Activated CD8-positive, alpha-beta memory T cell treated with anti-CD3 and anti-CD28 coated beads for 48 hours (primary cell): ENCODE data around the gene NPAT.
"Not testable (repeated sequence)": the region's sequence is repeated elsewhere in the genome, so short reads cannot be mapped to it uniquely, and the experiment has no call there.

ENCODE experiments used
- DNase-seq, 3 experiments: peaks; one replicate each; pipeline ENCODE4 v3.0.0-alpha.2; 2020; ENCODE audit warnings: low read depth in 2 of 3, low spot score in 2 of 3

Gene NPAT

DNA sequence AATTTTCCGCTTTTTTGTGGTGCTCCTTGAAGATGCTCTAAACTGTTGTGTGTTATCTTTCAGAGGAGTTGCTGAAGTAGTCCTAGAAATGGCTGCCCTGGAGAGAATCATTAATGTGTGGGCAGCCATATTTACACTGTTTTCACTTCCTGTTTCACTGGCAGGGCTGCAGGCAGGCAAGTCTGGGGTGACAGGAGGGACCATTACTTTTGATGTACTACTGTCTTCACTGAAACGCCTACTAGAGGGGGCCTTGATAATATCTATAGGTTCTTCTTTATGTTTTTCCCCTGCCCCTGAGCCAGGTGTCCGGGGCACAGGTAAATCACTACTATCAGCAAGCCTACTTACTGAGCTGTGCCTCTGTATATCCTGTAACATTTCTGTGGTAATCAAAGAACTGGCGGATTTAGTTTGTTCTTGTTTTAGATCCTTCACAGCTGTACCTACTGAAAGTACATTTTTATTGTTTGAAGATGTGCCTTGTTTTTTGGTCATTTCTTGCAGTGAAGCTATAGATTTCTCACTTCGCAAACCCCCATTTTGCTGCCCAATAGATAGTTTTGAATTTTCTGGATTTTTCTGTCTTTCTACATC lies 61.4 kb downstream of the NPAT start:
- no peak for DNase-seq

- no peak for DNase-seq
Measured at GRCh38 chr11:108154591-108154990, 67.8 kb downstream of the NPAT start.

GRCh38 chr11:108148556-108148955 lies 73.9 kb downstream of the NPAT start:
- no peak for DNase-seq

- no peak for DNase-seq
Measured at GRCh38 chr11:108147150-108147549, 75.3 kb downstream of the NPAT start.

GRCh38 chr11:108144615-108145014 lies 77.8 kb downstream of the NPAT start:
- DNase-seq: no peak

DNA sequence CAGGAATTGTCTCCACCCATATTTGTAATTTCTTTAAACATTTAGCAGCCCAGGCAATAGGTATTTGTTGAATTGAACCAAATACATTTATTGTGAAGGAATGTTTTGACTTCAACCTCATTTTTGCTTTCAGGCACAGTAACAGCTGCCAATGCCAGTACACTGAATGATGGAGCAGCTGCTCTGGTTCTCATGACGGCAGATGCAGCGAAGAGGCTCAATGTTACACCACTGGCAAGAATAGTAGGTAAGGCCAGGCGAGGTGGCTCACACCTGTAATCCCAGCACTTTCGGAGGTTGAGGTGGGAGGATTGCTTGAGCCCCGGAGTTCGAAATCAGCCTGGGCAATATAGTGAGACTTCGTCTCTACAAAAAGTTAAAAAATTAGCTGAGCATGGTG lies 80.1 kb downstream of the NPAT start:
- DNase-seq: no peak

GRCh38 chr11:108137212-108137611 lies 85.2 kb downstream of the NPAT start:
- DNase-seq: no peak

GRCh38 chr11:108135845-108136544 lies 86.4 kb downstream of the NPAT start:
- DNase-seq: no peak

DNA sequence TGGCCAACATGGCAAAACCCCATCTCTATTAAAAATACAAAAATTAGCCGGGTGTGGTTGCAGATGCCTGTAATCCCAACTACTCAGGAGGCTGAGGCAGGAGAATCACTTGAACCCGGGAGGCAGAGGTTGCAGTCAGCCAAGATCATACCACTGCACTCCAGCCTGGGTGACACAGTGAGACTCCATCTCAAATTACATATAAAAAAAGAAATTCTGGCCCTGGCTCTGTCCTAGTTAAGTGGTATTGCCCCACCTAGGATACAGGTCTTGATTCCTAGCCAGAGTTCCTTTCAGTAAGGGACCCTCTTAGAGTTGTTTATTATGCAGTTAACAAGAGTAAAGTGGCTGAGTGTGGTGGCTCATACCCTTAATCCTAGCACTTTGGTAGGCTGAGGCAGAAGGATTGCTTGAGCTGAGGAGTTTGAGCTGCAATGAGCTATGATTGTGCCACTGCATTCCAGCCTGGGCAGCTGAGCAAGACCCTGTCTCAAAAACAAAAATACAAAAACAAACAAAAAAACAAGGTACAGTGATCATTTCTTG lies 89.4 kb downstream of the NPAT start:
- DNase-seq: not testable (repeated sequence)

- no peak for DNase-seq
Measured at GRCh38 chr11:108131993-108132392, 90.4 kb downstream of the NPAT start.

GRCh38 chr11:108128772-108129171 lies 93.7 kb downstream of the NPAT start:
- no peak for DNase-seq

DNA sequence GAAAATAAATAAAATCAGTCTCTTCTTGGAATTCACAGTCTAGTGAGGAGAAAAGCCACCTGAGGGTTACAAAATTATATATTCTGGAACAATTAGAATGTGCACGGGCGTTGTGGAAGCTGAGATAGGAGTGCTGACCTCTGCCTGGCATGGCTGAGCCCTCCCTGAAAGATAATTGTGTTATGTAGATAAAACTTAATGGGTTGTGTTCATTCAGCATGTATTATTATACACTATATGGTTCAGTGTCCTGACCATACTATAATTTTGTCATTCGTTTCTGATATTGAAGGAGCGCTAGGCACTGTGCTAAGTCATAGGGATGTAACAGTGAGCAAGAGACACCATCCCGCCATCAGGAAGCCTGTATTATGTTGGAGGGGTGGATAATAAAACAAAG lies 97.3 kb downstream of the NPAT start:
- DNase-seq: no peak

DNA sequence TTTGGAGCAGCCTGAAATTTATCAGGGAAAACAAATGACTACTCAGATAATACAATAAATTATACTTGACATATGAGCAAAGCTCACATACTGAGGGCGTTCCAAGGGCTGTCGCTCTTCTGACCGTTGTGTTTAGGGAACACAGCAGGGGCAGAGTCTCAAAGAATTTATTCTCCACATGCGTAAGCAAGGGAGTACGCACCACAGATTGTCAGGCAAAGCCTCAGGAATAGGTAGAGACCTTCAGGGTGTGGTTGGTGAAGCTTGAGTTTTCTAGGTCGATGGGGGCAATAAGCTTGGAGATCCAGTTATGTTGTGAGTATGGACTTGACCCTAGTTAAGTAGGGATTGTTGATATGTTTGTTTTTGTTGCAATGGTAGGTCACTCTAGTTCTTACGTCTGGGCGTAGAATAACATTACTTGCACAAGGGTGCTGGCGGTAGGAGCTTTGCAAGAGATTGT lies 100.2 kb downstream of the NPAT start:
- DNase-seq: no peak

DNA sequence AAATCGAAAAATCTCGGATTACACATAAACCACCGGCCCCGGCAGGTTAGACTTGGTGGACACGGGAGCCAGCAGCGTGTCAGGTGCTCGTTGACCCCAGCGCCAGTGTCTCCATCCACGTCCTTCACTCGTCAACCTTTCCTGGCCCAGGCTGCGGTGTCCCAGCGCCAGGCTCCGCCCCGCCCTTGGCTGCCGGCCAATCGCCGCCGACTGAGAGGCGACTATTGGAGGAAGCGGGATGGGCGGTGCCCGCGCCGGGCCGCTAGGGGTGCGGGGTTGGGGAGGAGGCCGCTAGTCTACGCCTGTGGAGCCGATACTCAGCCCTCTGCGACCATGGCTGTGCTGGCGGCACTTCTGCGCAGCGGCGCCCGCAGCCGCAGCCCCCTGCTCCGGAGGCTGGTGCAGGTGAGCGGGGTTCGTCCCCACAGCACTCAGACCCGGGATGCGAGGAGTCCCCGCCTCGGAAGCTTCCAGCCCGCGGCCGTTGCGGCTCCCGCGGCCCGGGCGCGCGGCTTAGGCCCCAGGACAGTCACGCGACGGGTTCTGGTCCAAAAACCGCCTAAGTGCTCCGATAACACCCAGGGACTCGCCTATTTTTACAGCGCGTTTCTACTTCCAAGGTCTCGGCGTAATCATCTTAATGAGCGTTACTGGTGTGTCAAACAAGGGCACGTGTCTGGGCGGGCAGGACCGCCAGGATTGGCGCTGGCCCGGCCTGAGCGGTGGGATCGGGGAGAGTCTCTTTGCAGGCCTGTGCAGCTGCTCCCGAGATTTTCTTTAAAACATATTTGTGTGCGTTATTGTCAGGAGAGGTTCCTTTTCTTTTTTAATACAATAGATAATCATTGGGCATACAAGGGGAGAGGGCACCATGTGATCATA lies 100.9 kb downstream of the NPAT start, which contains the start of gene ACAT1:
TSS of gene ACAT1 (plus strand) at position 294 of the 882 bp plus-strand sequence. CDS start at position 334, 40 bp downstream.
- DNase-seq: peak; percentile 88 to 98 (median 93)

- not testable (repeated sequence) for DNase-seq
Measured at GRCh38 chr11:108120936-108121273, 101.5 kb downstream of the NPAT start.

DNA sequence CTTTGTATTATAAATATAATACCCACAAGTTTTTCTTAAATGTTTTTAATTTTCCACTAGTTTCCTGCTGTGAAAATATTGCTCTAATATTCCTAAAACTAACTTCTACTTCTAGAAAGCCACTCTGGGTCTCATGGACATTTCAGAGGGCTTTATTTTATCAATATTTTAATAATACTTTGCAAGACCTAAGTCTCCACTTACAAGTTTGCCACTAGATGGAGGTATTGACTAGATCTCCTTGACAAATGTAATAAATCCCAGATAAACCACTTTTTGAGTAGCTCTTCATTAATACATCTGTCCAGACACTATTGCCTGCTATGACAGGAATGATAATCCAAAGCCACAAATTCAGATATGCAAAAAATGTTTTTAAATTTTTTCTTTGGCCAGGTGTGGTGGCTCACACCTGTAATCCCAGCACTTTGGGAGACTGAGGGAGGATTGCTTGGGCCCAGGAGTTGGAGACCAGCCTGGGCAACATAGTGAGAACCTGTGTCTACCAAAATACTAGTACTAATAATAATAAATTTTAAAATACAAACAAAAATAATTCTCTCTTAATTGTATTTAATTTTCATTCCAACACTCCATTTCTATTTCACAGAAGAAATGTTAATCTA lies 104.6 kb downstream of the NPAT start:
- no peak for DNase-seq

GRCh38 chr11:108115500-108116140 lies 106.8 kb downstream of the NPAT start:
- no peak for DNase-seq

- DNase-seq: no peak
Measured at GRCh38 chr11:108112057-108112456, 110.4 kb downstream of the NPAT start.

DNA sequence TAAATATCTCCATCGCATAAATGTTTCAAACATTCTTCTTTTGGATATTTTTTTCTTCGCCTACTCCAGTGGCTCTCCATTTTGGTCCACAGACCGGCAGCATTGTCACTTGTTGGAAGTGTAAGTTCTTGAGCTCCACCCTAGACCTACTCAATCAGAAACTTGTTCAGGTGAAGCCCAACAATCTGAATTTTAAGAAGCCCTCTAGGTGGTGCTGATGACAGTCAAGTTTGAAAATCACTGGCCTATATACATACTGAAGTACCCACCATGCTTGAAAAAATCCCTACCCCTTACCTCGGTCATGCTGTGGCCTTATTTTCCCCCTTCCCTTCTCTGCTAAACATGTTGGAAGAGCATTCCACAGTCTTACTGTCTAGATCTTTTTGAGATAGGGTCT lies 111.3 kb downstream of the NPAT start:
- DNase-seq: no peak
